Activated CD8-positive, alpha-beta T cell treated with anti-CD3 and anti-CD28 coated beads for 36 hours (primary cell): ENCODE results near the gene IL19. TPM values are rescaled to one million over a fixed set of nuclear protein-coding genes. Genes with fewer than 3 reads are reported as not detected.
A peak's percentile ranks its signal among the peaks of the same experiment; 100 is the strongest.

Source experiments
- ATAC-seq: fragments of 200-7000 bp; cut with Tn5 transposase; one replicate; pipeline ENCODE4 v1.10.0; 2021; ENCODE audit warnings: mild to moderate bottlenecking, moderate library complexity
- CTCF ChIA-PET: fragments of 350-600 bp; sonication (Branson Sonifier 250); formaldehyde crosslinking; loops from one replicate; lab custom pipeline; 2021; ENCODE audit warnings: antibody characterized with exemption; lab: Charles Lee
- POLR2A ChIA-PET: fragments of 350-600 bp; sonication (Branson Sonifier 250); formaldehyde crosslinking; loops from one replicate; lab custom pipeline; 2021; ENCODE audit warnings: antibody characterized with exemption; lab: Charles Lee
- DNase-seq: peaks from one replicate; pipeline ENCODE4 v3.0.0-alpha.2; 2020
- H3K27ac Mint-ChIP-seq: one replicate; pipeline ENCODE4 v1.8.0; 2021; ENCODE audit warnings: mild to moderate bottlenecking, mixed read lengths
- H3K27me3 Mint-ChIP-seq: one replicate; pipeline ENCODE4 v1.8.0; 2021; ENCODE audit warnings: mixed read lengths
- H3K36me3 Mint-ChIP-seq: one replicate; pipeline ENCODE4 v1.8.0; 2021; ENCODE audit warnings: low read depth, mixed read lengths
- H3K4me1 Mint-ChIP-seq: one replicate; pipeline ENCODE4 v1.8.0; 2021; ENCODE audit warnings: low read depth, mixed read lengths
- H3K4me3 Mint-ChIP-seq: one replicate; pipeline ENCODE4 v1.8.0; 2021; ENCODE audit warnings: mild to moderate bottlenecking, moderate library complexity, mixed read lengths
- H3K9me3 Mint-ChIP-seq: one replicate; pipeline ENCODE4 v1.8.0; 2021; ENCODE audit warnings: mixed read lengths
- intact Hi-C: fragments of 100-400 bp; cut with micrococcal nuclease; formaldehyde crosslinking; loops from one replicate; pipeline ENCODE4 v1.10.0; 2022
- total RNA-seq, 2 experiments: library from RNA; stranded (reverse); gene quantifications; one replicate each; pipeline ENCODE4 v1.2.3, GENCODE V29; 2021
- TF ChIP-seq, protein P1 (sequence below): fragments of 200-600 bp; IDR thresholded peaks from one replicate; pipeline ENCODE4 v1.8.0; 2022; ENCODE audit warnings: antibody characterized with exemption, mild to moderate bottlenecking

Gene IL19
- total RNA-seq, 2 experiments from 2014 or later, result not detected

- POLR2A ChIA-PET, result no interaction called here
- intact Hi-C loops, result no loop called here
- TF ChIP-seq, protein P1, sequence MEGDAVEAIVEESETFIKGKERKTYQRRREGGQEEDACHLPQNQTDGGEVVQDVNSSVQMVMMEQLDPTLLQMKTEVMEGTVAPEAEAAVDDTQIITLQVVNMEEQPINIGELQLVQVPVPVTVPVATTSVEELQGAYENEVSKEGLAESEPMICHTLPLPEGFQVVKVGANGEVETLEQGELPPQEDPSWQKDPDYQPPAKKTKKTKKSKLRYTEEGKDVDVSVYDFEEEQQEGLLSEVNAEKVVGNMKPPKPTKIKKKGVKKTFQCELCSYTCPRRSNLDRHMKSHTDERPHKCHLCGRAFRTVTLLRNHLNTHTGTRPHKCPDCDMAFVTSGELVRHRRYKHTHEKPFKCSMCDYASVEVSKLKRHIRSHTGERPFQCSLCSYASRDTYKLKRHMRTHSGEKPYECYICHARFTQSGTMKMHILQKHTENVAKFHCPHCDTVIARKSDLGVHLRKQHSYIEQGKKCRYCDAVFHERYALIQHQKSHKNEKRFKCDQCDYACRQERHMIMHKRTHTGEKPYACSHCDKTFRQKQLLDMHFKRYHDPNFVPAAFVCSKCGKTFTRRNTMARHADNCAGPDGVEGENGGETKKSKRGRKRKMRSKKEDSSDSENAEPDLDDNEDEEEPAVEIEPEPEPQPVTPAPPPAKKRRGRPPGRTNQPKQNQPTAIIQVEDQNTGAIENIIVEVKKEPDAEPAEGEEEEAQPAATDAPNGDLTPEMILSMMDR, result no peak
- H3K27ac Mint-ChIP-seq, result no peak overlapping the region
- CTCF ChIA-PET, result interaction anchor here (0.7 kb wide), 1 partner anchor 162 kb away, joined by 3 read pairs; no protein-coding TSS in a partner anchor
- H3K9me3 Mint-ChIP-seq, result no peaks in the 10 kb centered on the region
- no peaks in the 10 kb centered on the region for H3K27me3 Mint-ChIP-seq
- H3K4me1 Mint-ChIP-seq, result peaks cover 26% of the 10 kb centered on the region
- H3K4me3 Mint-ChIP-seq, result no peak overlapping the region
- H3K36me3 Mint-ChIP-seq, result no peaks in the 10 kb centered on the region
- ATAC-seq (no peak), DNase-seq (no peak)
These were observed 16.6 kb upstream of the IL19 start for GRCh38 chr1:206754011-206754410.

DNA sequence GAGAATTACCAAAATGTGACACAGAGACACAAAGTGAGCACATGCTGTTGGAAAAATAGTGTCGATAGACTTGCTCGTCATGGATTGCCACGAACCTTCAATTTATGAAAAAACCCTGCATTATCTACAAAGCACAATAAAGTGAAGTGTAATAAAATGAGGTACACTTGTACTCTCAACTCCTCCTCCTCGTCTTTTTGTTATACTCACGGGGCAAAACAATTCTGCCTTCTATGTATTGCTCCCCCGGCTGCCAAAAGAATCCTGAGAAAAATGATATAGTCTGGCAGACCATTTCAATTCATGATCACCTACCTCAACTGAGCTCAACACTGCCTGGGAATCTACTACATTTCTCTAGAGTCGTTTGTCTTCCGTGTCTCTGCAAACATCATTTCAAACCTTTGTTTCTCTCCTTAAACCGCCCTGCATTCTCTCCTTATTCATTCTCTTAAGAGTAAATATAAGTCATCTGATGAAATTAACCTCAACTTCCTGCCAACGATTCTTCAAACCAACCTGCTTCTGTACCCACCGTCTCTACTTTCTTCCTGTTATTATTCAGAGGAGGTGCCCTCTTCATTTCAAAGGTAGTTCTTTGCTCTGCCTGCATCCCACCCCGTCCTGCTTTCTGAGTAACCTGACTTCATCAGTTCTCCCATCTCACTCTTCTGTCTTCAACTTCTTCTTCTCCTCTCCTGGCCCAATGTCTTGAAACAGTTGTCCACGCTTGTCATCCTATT, 12.9 kb upstream of the IL19 start:
- CTCF ChIA-PET, result interaction anchor here (0.8 to 6.9 kb wide), 9 partner anchors 11 to 74 kb away, joined by 3 to 54 read pairs (median 9); partner anchors contain the start of genes IL10 and IL19
- intact Hi-C loops, result no loop called here
- H3K9me3 Mint-ChIP-seq, result no peaks in the 10 kb centered on the region
- POLR2A ChIA-PET, result interaction anchor here (0.7 to 2.0 kb wide), 7 partner anchors 9 to 52 kb away, joined by 3 to 7 read pairs (median 4); partner anchors contain the start of gene IL19
- TF ChIP-seq, protein P1, result no peak
- DNase-seq (peak; percentile 58), ATAC-seq (peak; percentile 92)
- H3K36me3 Mint-ChIP-seq, result no peaks in the 10 kb centered on the region
- no peaks in the 10 kb centered on the region for H3K27me3 Mint-ChIP-seq
- H3K27ac Mint-ChIP-seq, result no peak overlapping the region
- peaks cover 29% of the 10 kb centered on the region for H3K4me1 Mint-ChIP-seq
- H3K4me3 Mint-ChIP-seq, result no peak overlapping the region

- TF ChIP-seq, protein P1, result no peak
- CTCF ChIA-PET, result interaction anchor here (0.9 to 6.9 kb wide), 12 partner anchors 8 to 97 kb away, joined by 3 to 54 read pairs (median 5); partner anchors contain the start of genes IL10 and IL19
- H3K27ac Mint-ChIP-seq, result no peak overlapping the region
- POLR2A ChIA-PET, result interaction anchor here (0.6 to 1.4 kb wide), 4 partner anchors 12 to 41 kb away, joined by 3 to 4 read pairs (median 3); no protein-coding TSS in a partner anchor
- H3K4me3 Mint-ChIP-seq, result no peak overlapping the region
- intact Hi-C loops, result no loop called here
- no peaks in the 10 kb centered on the region for H3K36me3 Mint-ChIP-seq
- DNase-seq (no peak), ATAC-seq (no peak)
- H3K9me3 Mint-ChIP-seq, result peaks cover 4% of the 10 kb centered on the region
- no peaks in the 10 kb centered on the region for H3K27me3 Mint-ChIP-seq
- H3K4me1 Mint-ChIP-seq, result peaks cover 26% of the 10 kb centered on the region
These were observed 10.0 kb upstream of the IL19 start for GRCh38 chr1:206760590-206760989.

DNA sequence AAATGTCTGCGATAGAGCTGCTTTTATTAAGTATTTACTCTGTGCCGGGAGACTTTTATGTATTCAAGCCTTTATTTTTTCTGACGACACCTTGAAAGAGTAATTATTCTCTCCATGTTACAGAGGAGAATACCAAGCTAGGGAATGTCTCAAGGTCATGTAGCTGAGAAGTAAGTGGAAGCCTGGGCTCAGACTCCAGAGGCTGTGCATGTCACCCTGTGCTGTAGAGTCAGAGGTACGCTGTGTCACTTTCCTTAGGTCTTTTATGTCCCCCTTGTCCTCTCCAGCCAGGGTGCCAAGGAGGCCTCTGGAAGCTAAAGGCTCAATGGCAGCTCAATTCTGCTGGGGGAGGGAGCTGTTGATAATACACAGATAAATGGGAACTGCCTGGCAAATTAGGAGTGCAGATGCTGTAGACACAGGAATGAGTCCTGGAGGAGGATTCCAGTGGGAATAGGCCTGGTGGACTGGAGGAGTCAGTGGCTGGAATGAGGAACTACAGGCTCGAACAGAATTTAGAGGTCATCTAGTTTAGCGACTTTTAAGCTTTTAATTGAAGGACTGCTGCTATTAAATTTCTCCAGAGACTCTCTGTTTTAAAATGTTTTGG, 9.3 kb upstream of the IL19 start:
- ATAC-seq, result no peak
- Mint-ChIP-seq H3K9me3 (peaks cover 4% of the 10 kb centered on the region), H3K4me3 (no peak overlapping the region), H3K27ac (peak overlapping the region; percentile 19), H3K27me3 (no peaks in the 10 kb centered on the region), H3K4me1 (peaks cover 28% of the 10 kb centered on the region), H3K36me3 (no peaks in the 10 kb centered on the region)
- POLR2A ChIA-PET, result interaction anchor here (0.6 to 1.4 kb wide), 6 partner anchors 9 to 289 kb away, joined by 3 to 4 read pairs (median 3); partner anchors contain the start of gene IL19
- no peak for DNase-seq
- TF ChIP-seq, protein P1, result no peak
- intact Hi-C loops, result no loop called here
- CTCF ChIA-PET, result interaction anchor here (0.9 to 6.9 kb wide), 13 partner anchors 8 to 221 kb away, joined by 3 to 54 read pairs (median 5); partner anchors contain the start of genes IL10 and IL19
